Stimulated activated CD8-positive, alpha-beta memory T cell treated with anti-CD3 and anti-CD28 coated beads, Interleukin-15, amount 100 ng/mL, for 48 hours (primary cell): ENCODE data around the gene DLG2.

Source experiments
- DNase-seq, 2 donors: peaks; one replicate each; pipeline ENCODE4 v3.0.0-alpha.2; 2020; ENCODE audit warnings: low read depth in 2 of 2

DLG2 gene

DNA sequence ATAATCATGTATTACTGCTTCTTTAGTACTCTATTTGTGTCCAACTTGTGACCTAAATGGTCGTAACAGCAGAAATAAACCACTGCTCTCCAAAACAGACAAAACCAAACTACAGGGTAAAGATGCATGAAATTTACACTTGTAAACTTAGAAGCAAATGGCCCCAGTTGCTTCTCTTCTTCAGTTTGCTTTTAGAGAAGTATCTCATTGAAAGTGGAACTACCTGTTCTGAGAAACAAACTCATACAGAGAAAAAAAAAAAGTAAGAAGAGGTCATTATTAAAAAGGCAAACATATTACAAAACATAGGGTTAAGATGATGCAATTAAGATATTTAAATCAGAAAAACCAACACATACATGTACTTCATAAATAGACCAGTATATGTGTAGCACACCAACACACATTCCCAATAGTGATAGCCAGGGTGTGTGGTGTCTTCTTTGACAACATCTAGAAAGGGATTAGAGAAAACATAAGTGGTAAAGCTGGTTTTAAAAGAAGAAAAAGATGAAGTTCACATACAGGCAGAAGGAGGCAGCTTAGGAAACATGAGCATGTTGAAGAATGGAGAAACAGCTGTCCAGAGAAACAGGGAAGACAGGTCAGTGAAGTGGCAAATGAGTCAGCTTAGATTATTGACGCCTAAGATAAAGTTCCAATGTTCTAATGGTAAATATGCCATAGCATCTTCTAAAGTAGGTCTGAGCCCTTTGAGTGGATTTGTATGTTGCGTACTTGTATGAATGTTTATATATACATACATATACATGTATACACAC lies 1496.3 kb downstream of the DLG2 start:
- DNase-seq = no peak

- DNase-seq = no peak
Measured at GRCh38 chr11:84129961-84130576, 1497.1 kb downstream of the DLG2 start.

DNA sequence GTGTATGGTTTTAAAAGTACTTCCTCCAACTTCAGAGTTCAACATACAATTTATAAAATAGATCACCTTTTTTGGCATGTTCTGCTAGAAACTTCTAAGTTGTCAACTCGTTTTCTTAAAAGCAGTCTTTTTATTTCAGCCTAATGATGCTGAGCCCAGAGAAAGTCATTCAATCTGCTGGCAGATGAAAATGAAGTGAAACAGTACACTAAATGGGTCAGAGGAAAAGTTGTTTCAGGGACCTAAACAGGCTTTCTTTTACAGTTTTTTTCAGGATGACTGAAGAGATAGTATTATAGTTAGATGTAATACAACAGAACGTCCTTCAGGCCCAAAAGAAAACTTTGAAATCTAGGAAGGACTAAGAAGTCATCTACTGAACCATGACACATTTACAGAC lies 1498.3 kb downstream of the DLG2 start:
- no peak for DNase-seq

GRCh38 chr11:84117394-84117793 lies 1509.8 kb downstream of the DLG2 start:
- no peak for DNase-seq

- DNase-seq = no peak
Measured at GRCh38 chr11:84106541-84106940, 1520.6 kb downstream of the DLG2 start.

DNA sequence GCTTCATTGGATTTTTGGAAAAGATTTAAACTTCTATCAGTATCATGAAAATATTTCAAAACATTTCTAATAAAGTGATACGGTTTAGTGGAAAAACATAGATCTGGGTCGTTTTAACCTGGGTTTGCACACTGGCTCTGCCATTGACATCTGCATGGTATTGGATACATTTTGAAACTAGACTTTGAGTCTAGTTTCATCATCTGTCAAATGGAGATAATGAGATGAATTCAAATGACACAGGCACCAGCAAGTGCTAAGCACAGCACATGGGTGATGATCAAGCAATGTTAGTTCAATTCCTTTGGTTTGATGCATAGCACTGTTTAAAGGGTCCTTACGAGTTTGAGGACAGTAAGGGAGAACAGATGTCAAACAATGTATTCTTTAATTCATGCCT lies 1522.0 kb downstream of the DLG2 start:
- DNase-seq = no peak

DNA sequence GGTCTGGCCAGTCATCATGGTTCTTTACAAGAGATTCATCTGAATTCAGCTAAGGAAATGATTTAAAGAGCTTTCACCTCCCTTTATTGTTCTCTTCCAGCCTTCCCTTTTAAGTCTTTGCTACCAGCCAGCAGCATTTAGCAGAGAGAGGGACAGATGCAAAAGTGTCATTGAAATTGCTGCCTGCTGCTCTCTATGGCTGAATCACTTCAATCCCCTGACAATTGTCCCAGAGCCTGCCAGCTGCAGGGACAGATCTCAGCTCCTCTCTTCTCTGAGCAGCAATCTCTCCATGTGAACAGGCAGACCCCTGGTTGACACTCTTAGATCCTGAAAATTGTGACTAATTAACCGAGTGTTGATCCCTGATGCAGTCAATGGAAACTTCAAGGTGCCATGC lies 1524.0 kb downstream of the DLG2 start:
- DNase-seq = no peak

- DNase-seq = no peak
Measured at GRCh38 chr11:84097186-84097585, 1530.0 kb downstream of the DLG2 start.

- no peak for DNase-seq
Measured at GRCh38 chr11:84091212-84091986, 1535.7 kb downstream of the DLG2 start.

GRCh38 chr11:84089072-84090057 lies 1537.8 kb downstream of the DLG2 start:
- no peak for DNase-seq

DNA sequence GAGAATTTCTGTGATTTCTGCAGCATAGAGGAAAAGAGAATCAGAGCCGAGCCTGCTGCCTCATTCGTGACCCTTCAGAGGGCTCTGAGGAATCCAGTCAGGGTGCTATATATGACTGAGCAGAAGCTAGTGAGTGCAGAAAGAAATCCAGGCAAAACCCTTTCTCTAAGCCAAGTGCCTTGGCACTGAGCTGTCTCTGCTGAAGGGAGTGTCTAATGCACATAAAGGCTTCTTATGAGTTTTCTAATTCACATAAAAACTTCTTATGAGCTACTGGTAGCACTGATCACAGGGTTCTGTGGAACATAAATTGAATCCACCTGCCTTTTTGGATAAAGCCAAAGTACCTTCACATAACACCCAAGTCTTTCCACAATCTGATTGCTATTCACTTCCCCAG lies 1555.3 kb downstream of the DLG2 start:
- no peak for DNase-seq

DNA sequence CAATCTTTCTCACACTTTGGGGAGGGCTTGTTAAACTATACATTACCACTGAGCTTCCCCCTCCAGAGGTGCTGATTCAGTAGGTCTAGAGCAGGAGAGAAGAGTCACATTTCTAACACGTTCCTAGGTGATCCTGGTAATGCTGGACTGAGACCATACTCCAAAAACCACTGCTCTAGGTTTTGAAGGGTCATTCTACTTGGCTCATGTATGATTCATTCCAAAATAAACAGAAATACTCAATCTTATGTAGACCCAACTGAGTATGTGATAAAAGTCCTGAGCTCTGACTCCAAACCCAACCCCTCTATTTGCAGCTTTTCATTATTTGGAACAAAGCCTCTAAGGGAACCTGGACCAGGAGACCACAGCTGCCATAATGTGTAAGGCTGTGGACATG lies 1558.1 kb downstream of the DLG2 start:
- no peak for DNase-seq

DNA sequence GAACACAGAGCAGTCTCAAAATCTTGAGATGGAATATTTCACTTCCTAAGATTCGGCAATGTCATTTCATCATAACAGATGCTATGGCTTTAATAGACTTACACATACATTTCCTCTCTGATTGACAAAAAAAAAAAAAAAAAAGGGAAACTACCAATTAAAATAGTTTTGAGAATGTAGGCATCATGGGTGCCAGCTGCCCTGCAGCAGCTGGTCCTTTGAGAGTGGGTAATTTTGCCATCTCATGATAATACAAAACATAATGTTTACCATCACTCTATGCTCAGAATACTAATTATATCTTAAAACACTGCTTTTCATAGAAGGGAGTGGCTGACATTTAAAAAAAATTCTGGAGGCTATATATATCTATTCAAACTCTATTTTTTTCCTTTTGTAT lies 1565.4 kb downstream of the DLG2 start:
- no peak for DNase-seq

DNA sequence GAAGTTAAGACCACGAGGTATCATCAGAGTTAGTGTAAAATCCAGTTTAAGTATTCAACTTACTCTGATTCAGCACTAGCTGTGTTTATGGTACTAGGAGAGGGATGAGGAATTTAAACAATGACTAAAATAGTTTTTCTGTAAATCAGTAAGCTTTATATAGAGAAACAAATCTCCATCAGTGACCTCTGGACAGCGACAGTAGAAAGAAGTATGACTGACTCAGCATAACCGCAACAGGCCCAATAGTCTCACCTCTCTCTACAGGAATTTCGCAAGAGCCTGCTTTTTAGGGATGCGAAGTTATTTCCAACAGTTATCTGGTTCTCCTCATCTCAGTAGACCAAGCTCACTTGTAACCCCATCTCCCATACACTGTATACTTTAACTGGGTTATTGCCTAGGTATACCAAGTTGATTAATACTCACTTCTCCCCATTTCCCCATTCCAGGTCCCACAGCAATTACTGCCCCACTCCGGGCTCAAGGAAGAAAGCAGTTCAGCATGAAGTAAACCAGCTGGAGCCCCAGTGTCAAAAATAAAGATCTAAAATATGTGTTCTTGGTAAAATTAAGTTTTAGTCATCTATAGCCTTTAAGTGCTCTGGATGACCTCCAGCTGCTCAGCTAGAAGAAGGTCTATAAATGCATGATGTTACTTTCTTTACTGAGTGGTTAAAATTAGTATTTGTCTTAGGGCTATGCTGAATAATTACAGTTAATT lies 1570.3 kb downstream of the DLG2 start:
- no peak for DNase-seq

GRCh38 chr11:84045146-84045545 lies 1582.0 kb downstream of the DLG2 start:
- DNase-seq = no peak

DNA sequence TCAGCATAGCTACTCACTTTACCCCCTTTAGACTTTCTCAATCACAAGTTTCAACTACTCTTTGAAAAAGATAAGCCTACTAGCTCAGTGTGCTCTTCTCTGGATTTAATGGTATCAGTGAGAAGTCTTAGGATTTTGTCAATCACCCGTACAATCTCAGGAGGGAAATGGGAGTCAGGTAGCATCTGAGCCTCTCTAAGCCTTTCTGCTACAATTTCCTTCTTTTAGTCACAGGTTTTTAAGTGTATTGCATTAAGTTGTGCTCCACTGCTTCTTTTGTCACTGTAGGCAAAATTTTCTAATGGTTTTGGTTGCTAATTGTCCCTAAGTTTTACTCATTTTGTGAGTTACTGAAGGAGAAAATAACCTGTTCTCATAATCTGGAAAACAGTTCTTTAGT lies 1582.4 kb downstream of the DLG2 start:
- no peak for DNase-seq

GRCh38 chr11:84036664-84037194 lies 1590.4 kb downstream of the DLG2 start:
- DNase-seq = no peak

DNA sequence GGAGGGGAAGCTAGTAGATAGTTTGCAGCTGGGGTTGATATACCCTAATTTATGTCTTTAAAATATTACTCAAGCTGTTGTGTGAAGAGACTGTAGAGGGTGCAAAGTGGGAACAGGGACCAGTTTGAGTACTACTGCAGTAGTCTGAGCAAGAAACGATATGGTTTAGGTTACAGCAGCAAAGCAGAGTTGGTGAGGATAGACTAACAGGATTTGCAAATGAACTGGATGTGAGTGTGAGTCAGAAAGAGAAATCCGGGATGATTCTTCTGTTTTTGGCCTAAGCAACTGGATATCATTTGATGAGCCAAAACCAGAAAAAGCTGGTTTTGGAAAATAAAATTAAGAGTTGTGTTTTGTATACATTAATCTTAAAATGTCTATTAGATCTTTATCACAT lies 1591.5 kb downstream of the DLG2 start:
- no peak for DNase-seq

GRCh38 chr11:84034484-84034883 lies 1592.7 kb downstream of the DLG2 start:
- DNase-seq = no peak

GRCh38 chr11:84024266-84024665 lies 1602.9 kb downstream of the DLG2 start:
- DNase-seq = no peak

- no peak for DNase-seq
Measured at GRCh38 chr11:84022695-84023094, 1604.4 kb downstream of the DLG2 start.
